Spleen (tissue), 7 donors: ENCODE data around the gene KCNQ5.

Source experiments
- CTCF ChIP-seq, 11 experiments: fragments of 200-600 bp in 7 of 11; fragments of 450-650 bp in 4 of 11; sonication (generic) in 4 of 11; IDR thresholded peaks in 8 of 11; conservative IDR thresholded peaks in 3 of 11; 1 replicate in 7 of 11; 2 replicates in 4 of 11; pipeline versions ENCODE4 v1.4.0 to v1.8.0; 2016 to 2021; ENCODE audit warnings: antibody characterized with exemption in 11 of 11, inconsistent platforms in 4 of 11, mild to moderate bottlenecking in 1 of 11
- POLR2A ChIP-seq, 3 donors: fragments of 450-650 bp; IDR thresholded peaks; one replicate each; pipeline ENCODE4 v1.5.1; 2017; ENCODE audit warnings: antibody characterized with exemption in 3 of 3, mild to moderate bottlenecking in 1 of 3
- POLR2AphosphoS5 ChIP-seq, 3 donors: sonication (generic); formaldehyde crosslinking; IDR thresholded peaks; one replicate each; pipeline ENCODE4 v1.5.1; 2017; ENCODE audit warnings: antibody characterized with exemption in 3 of 3
- donor health status: DM: no; HTN: no; CAD: no; lungs with moderate emphysema.
- donor health status: DM: no; HTN: no; CAD: no.
- donor health status: DM: no; HTN: no; CAD: no.

DNA sequence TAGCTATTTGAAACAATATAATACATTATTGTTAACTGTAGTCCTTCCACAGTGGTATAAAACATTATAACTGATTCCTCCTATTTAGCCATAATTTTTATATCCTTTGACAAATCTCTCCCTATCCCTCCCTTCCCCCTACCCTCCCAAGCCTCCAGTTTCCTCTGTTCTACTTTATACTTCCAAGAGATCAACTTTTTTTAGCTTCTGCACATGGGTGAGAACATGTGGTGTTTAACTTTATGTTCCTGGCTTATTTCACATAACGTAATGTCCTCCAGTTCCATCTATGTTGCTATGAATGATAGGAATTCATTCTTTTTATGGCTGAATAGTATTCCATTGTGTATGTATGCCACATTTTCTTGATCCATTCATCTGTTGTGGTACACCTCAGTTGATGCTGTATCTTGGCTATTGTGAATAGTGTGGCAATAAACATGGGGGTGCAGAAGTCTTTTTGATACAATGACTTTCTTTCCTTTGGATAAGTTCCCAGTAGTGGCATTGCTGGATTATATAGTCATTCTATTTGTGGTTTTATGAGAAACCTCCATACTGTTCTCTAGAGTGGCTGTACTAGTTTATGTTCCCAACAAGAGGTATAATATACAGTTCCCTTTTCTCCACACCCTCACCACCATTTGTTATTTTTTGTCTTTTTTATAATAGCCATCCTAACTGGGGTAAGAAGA is 205.0 kb downstream of the KCNQ5 start:
- TF ChIP-seq POLR2A (IDR thresholded peaks at IDR 0.05) (no peak), CTCF (IDR thresholded peaks at IDR 0.05 in 8 of 11, conservative IDR thresholded peaks at IDR 0.05 in 3 of 11) (no peak), POLR2AphosphoS5 (IDR thresholded peaks at IDR 0.05) (no peak)
